K562 (cell line): ENCODE results near the gene TTC9B. TPM values are rescaled to one million over a fixed set of nuclear protein-coding genes. Genes with fewer than 3 reads are reported as not detected.
A peak's percentile ranks its signal among the peaks of the same experiment; 100 is the strongest.

Experiments
- ATAC-seq: fragments of 200-7000 bp; cut with Tn5 transposase; 3 replicates; pipeline ENCODE4 v1.9.1; 2020; ENCODE audit warnings: moderate library complexity
- BruUV-seq: library from RNA; stranded (reverse); fragments of 400-500 nt; replicated peaks from 2 replicates; lab custom pipeline; 2021; lab: Mats Ljungman, UMichigan
- CTCF ChIA-PET: fragments of 300-600 bp; formaldehyde crosslinking; extraction: SDS; loops from one replicate; lab custom pipeline; 2021; ENCODE audit warnings: low intra/inter-chr PET ratio; lab: Yijun Ruan, JAX
- POLR2A ChIA-PET: fragments of 300-600, 350-650 bp; sonication (Branson Sonifier 250); formaldehyde crosslinking; extraction: SDS; loops from one replicate; lab custom pipeline; 2021; ENCODE audit warnings: antibody characterized with exemption, inconsistent platforms; lab: Yijun Ruan, JAX
- DNase-seq, 4 experiments: peaks; one replicate each; pipeline versions ENCODE4 v3.0.0 to v3.0.0-alpha.2; 2011 to 2018; ENCODE audit warnings: low spot score in 3 of 4, mixed read lengths in 3 of 4; ENCODE audit errors: extremely low read depth in 1 of 4
- FAIRE-seq: peaks from 2 replicates; lab custom pipeline; 2011; peaks lifted over from hg19 to GRCh38; lab: Jason Lieb, UNC
- H2AFZ ChIP-seq: 2 replicates; pipeline ENCODE4 v1.6.0; 2011; ENCODE audit warnings: low read depth, low read length, control low read depth, inconsistent platforms
- H3K27ac ChIP-seq: fragments of 200-600 bp; 3 replicates; pipeline ENCODE4 v1.8.0; 2011; ENCODE audit warnings: low read depth, mild to moderate bottlenecking, control low read depth, inconsistent platforms, low read length, moderate library complexity, mixed read lengths; ENCODE audit errors: extremely low read depth
- H3K27me3 ChIP-seq, 2 experiments: fragments of 300-600 bp in 1 of 2; 2 replicates in 1 of 2; 3 replicates in 1 of 2; pipeline versions ENCODE4 v1.6.0 to v1.8.0; 2011; ENCODE audit warnings: inconsistent platforms in 2 of 2, low read length in 2 of 2, mild to moderate bottlenecking in 1 of 2, mixed read lengths in 1 of 2, moderate library complexity in 1 of 2; ENCODE audit not compliant: control insufficient read depth in 2 of 2, insufficient read depth in 2 of 2
- H3K36me3 ChIP-seq: fragments of 300-600 bp; 3 replicates; pipeline ENCODE4 v1.8.0; 2011; ENCODE audit warnings: mild to moderate bottlenecking, low read length, inconsistent platforms; ENCODE audit not compliant: control insufficient read depth, insufficient read depth
- H3K4me1 ChIP-seq, 2 experiments: fragments of 200-600 bp in 1 of 2; replicated peaks in 1 of 2; 2 replicates in 1 of 2; 3 replicates in 1 of 2; pipeline versions ENCODE4 v1.5.1 to v1.8.0; 2011; ENCODE audit warnings: inconsistent platforms in 2 of 2, low read length in 2 of 2, mild to moderate bottlenecking in 1 of 2, mixed read lengths in 1 of 2, moderate library complexity in 1 of 2; ENCODE audit not compliant: control insufficient read depth in 2 of 2, insufficient read depth in 2 of 2
- H3K4me2 ChIP-seq: 2 replicates; pipeline ENCODE4 v1.6.1; 2011; ENCODE audit warnings: low read length, control low read depth, inconsistent platforms, mixed read lengths; ENCODE audit not compliant: insufficient read depth
- H3K4me3 ChIP-seq: fragments of 200-600 bp; sonication (generic), shearing (Covaris generic); 2 replicates; pipeline ENCODE4 v1.5.1; 2016; ENCODE audit warnings: control low read depth, inconsistent platforms
- H3K79me2 ChIP-seq: fragments of 200-600 bp; 3 replicates; pipeline ENCODE4 v1.8.0; 2011; ENCODE audit warnings: low read length, inconsistent platforms; ENCODE audit not compliant: control insufficient read depth, insufficient read depth
- H3K9ac ChIP-seq, 2 experiments: 2 replicates each; pipeline versions ENCODE4 v1.6.0 to v1.6.1; 2011; ENCODE audit warnings: low read depth in 2 of 2, low read length in 2 of 2, control low read depth in 1 of 2, inconsistent platforms in 1 of 2, mild to moderate bottlenecking in 1 of 2, mixed read lengths in 1 of 2; ENCODE audit not compliant: insufficient read depth in 1 of 2
- H3K9me1 ChIP-seq: one replicate; pipeline ENCODE4 v1.6.0; 2011; ENCODE audit warnings: inconsistent platforms, mild to moderate bottlenecking, low read length, moderate library complexity; ENCODE audit not compliant: control insufficient read depth, insufficient read depth
- H3K9me3 ChIP-seq: replicated peaks from 2 replicates; pipeline ENCODE4 v1.5.1; 2011; ENCODE audit warnings: low read depth, low read length, inconsistent platforms; ENCODE audit not compliant: control insufficient read depth, insufficient read depth
- H4K20me1 ChIP-seq: replicated peaks from 2 replicates; pipeline ENCODE4 v1.6.1; 2011; ENCODE audit warnings: low read length, inconsistent platforms, mixed read lengths; ENCODE audit not compliant: control insufficient read depth, insufficient read depth
- ELK1 ChIP-seq: sonication (generic); formaldehyde crosslinking; IDR thresholded peaks from 2 replicates; pipeline ENCODE4 v1.8.1; 2022; ENCODE audit warnings: missing genetic modification reagents
- IRF9 ChIP-seq: fragments of 450-650 bp; IDR thresholded peaks from 2 replicates; pipeline ENCODE4 v1.6.1; 2016; ENCODE audit warnings: missing biosample characterization, missing genetic modification characterization
- RBM22 ChIP-seq: fragments of 200-400 bp; formaldehyde crosslinking; IDR thresholded peaks from 2 replicates; pipeline ENCODE4 v1.6.1; 2018; ENCODE audit warnings: low read length, low read depth; ENCODE audit not compliant: poor library complexity, severe bottlenecking
- WGBS: fragments of 100-300 bp; shearing (Covaris generic); methylation state at CpG from one replicate; pipeline ENCODE4 v1.1.6; 2016; ENCODE audit warnings: low coverage, mixed read lengths; ENCODE audit not compliant: insufficient coverage; ENCODE audit errors: missing lambda C conversion rate; 5-methylcytosine and 5-hydroxymethylcytosine counted together
- in situ Hi-C: fragments of 300-500 bp; cut with MboI; formaldehyde crosslinking; loops from 4 replicates; pipeline ENCODE4 v1.15.0; 2018; ENCODE audit warnings: inconsistent platforms, mixed read lengths
- intact Hi-C: fragments of 100-400 bp; cut with micrococcal nuclease; formaldehyde crosslinking; loops from 2 replicates; pipeline ENCODE4 v1.14.2; 2022
- polyA plus RNA-seq, 8 experiments: library from polyadenylated mRNA; depleted of rRNA in 4 of 8; stranded (reverse) in 5 of 8; unstranded in 3 of 8; fragments of >200 nt; fragmentation: Nextera tagmentation in 2 of 8; fragmentation: Illumina TruSeq in 1 of 8; extraction: Ambion mirVana in 2 of 8; extraction: Trizol in 1 of 8; gene quantifications; 2 replicates each; pipeline versions ENCODE4 v1.2.1 to v1.2.3, GENCODE V29; 2011 to 2014; ENCODE audit warnings: inconsistent platforms in 1 of 8, missing spikeins in 1 of 8
- total RNA-seq, 7 experiments: library from RNA; depleted of rRNA in 6 of 7; stranded (reverse); fragments of >200 nt in 6 of 7; fragmentation: Illumina TruSeq in 2 of 7; extraction: Trizol in 2 of 7; gene quantifications; 2 replicates each; pipeline versions ENCODE4 v1.2.1 to v1.2.3, GENCODE V29; 2011 to 2021; ENCODE audit warnings: low replicate concordance in 1 of 7

TTC9B gene
- total and polyA plus RNA-seq, 9 of the 15 experiments (the other 6 are each of a cell fraction or from before 2014, with no cell fraction given): 0.06 to 0.14 TPM; not detected in 7

DNA sequence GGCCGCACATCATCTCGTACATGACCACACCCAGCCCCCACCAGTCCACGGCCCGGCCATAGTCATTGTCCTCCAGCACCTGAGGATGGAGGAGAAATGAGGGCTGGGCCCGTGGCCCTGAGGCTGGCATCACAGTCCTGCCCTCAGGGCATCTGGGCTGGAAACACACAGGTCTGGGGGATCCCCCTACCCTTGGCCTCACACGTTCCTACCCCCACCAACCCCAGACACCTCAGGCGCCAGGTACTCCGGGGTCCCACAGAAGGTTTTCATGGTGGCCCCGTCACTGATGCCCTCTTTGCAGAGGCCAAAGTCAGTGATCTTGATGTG is 17.8 kb upstream of the TTC9B start:
- no peaks in the 10 kb centered on the region for H4K20me1 ChIP-seq
- H3K4me1 ChIP-seq: peaks cover 20 to 47% of the 10 kb centered on the region in 2 experiments
- no peaks in the 10 kb centered on the region for H3K79me2 ChIP-seq
- H3K9me1 ChIP-seq: no peaks in the 10 kb centered on the region
- TF ChIP-seq IRF9 (no peak), RBM22 (peak; percentile 46), ELK1 (no peak)
- WGBS: 100% methylated on average over 6 of the region's 9 CpGs
- H3K9ac ChIP-seq: no peak overlapping the region
- ChIA-PET CTCF (no interaction called here), POLR2A (interaction anchor here (1.4 kb wide), 1 partner anchor 10 kb away, joined by 5 read pairs; no protein-coding TSS in a partner anchor)
- H3K4me2 ChIP-seq: no peak overlapping the region
- no peak overlapping the region for H3K27ac ChIP-seq
- H3K27me3 ChIP-seq: no peaks in the 10 kb centered on the region
- DNase-seq (no peak), ATAC-seq (no peak), FAIRE-seq (no peak)
- in situ Hi-C loops (no loop called here), intact Hi-C loops (no loop called here)
- peaks cover 77% of the 10 kb centered on the region; the same call in 2 of the 3 replicates for H3K36me3 ChIP-seq
- H3K9me3 ChIP-seq: no peaks in the 10 kb centered on the region
- no peak overlapping the region for H3K4me3 ChIP-seq
- BruUV-seq: no TSS peak
- H2AFZ ChIP-seq: no peak overlapping the region
